ENCODE data around the gene CHRM5. TPM values are rescaled to one million over a fixed set of nuclear protein-coding genes. Genes with fewer than 3 reads are reported as not detected.

The CHRM5 gene
- total and polyA plus RNA-seq, 2 of the 8 experiments (the other 6 are each of a cell fraction or from before 2014, with no cell fraction given), result not detected

DNA sequence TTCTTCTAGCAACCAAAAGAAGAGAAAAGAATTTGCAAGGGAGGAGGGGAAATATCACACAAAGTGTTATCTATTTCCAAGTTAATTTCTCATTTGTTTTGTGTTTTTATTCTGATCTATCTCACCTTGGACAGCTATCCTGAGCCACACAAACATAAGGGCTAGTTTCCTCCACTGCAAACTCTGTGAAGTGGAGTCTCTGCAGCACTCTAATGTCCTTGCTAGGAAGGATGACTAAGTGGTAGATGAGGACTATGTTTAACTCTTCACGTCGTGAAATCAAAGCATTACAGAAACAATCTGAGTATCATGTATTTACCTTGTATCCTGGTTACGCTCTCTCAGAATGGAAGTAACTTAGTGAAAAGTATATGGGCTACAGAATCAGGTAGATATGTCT is 33.9 kb upstream of the CHRM5 start:
- Histone ChIP-seq H2BK15ac (ENCODE audit: low read length) (no peak overlapping the region), H3K23me2 (ENCODE audit: low read depth, low read length) (no peaks in the 10 kb centered on the region; the same call in 1 of the 2 replicates), H4K5ac (ENCODE audit: insufficient read length, low read depth, low read length) (no peak overlapping the region), H4K20me1 (replicated peaks in 1 of 2; ENCODE audit: control insufficient read depth in 1 of 2, insufficient read depth in 2 of 2, low read length in 2 of 2) (no peaks in the 10 kb centered on the region), H3K4me1 (replicated peaks in 1 of 4; ENCODE audit: control insufficient read depth in 3 of 4, insufficient read depth in 4 of 4, low read length in 3 of 4) (no peaks in the 10 kb centered on the region), H2AFZ (ENCODE audit: low read length) (no peak overlapping the region), H2BK5ac (ENCODE audit: low read depth, low read length) (no peak overlapping the region), H2BK120ac (replicated peaks; ENCODE audit: low read depth, low read length) (no peak overlapping the region), H3K27me3 (replicated peaks in 1 of 4; ENCODE audit: control insufficient read depth in 3 of 4, extremely low read depth in 1 of 4, insufficient read depth in 3 of 4, low read length in 3 of 4) (no peaks in the 10 kb centered on the region), H3K23ac (ENCODE audit: insufficient read length) (no peak overlapping the region), H4K8ac (ENCODE audit: extremely low read depth, insufficient read depth, low read length) (no peak overlapping the region), H3K79me1 (ENCODE audit: low read depth, low read length) (no peaks in the 10 kb centered on the region), H3K4me2 (ENCODE audit: insufficient read depth in 1 of 2, low read depth in 2 of 2, low read length in 2 of 2) (no peak overlapping the region), H2AK5ac (ENCODE audit: low read depth, low read length) (no peak overlapping the region), H4K91ac (replicated peaks; ENCODE audit: insufficient read length, low read length) (no peak overlapping the region), H2BK20ac (ENCODE audit: low read length) (no peak overlapping the region), H3K36me3 (ENCODE audit: control insufficient read depth in 2 of 4, insufficient read depth in 4 of 4, low read length in 3 of 4) (no peaks in the 10 kb centered on the region), H3K18ac (ENCODE audit: extremely low read depth, low read length) (no peak overlapping the region), H3K14ac (ENCODE audit: insufficient read length) (no peak overlapping the region), H3K9ac (replicated peaks in 1 of 4; ENCODE audit: extremely low read depth in 1 of 4, low read depth in 3 of 4, low read length in 3 of 4) (no peak overlapping the region), H3K27ac (ENCODE audit: low read depth, low read length) (no peak overlapping the region), H3K4me3 (ENCODE audit: extremely low read depth in 1 of 4, insufficient read depth in 2 of 4, low read depth in 3 of 4, low read length in 4 of 4) (no peak overlapping the region), H3K9me3 (ENCODE audit: insufficient read depth in 2 of 2, low read depth in 1 of 2, low read length in 1 of 2) (no peaks in the 10 kb centered on the region), H3K79me2 (ENCODE audit: control insufficient read depth in 1 of 2, insufficient read depth in 2 of 2, low read length in 2 of 2) (no peaks in the 10 kb centered on the region), H3K4ac (replicated peaks; ENCODE audit: insufficient read length, low read depth, low read length) (no peak overlapping the region), H2BK12ac (ENCODE audit: low read depth, low read length) (no peak overlapping the region), H3K56ac (replicated peaks; ENCODE audit: insufficient read length, low read depth, low read length) (no peak overlapping the region)
- DNase-seq (ENCODE audit: low read depth in 1 of 2, low spot score in 2 of 2), result no peak
- CTCF ChIA-PET (ENCODE audit: partially characterized antibody), result interaction anchor here (1.6 kb wide), 1 partner anchor 196 kb away, joined by 3 read pairs; no protein-coding TSS in a partner anchor
- 92% methylated on average over 3 of the region's 3 CpGs; no CpG with 5 or more reads in 1 of the 2 experiments for WGBS, 2 experiments (ENCODE audit: extremely low coverage in 1 of 2, insufficient coverage in 1 of 2, insufficient read length in 1 of 2, insufficient replicate concordance in 2 of 2, low coverage in 1 of 2, low lambda C conversion rate in 2 of 2, missing lambda C conversion rate in 1 of 2)
- FAIRE-seq, result no peak
- POLR2A ChIA-PET (ENCODE audit: partially characterized antibody), result no interaction called here
- TF ChIP-seq JUND (IDR thresholded peaks at IDR 0.05; ENCODE audit: low read length) (no peak), CREB1 (IDR thresholded peaks at IDR 0.05) (no peak), POLR2AphosphoS5 (IDR thresholded peaks at IDR 0.05; ENCODE audit: low read depth, low read length) (no peak), HDAC2 (IDR thresholded peaks at IDR 0.05; ENCODE audit: borderline replicate concordance in 1 of 2, low read depth in 2 of 2, low read length in 2 of 2) (no peak), RNF2 (IDR thresholded peaks at IDR 0.05; ENCODE audit: borderline replicate concordance, low read depth, low read length, missing control alignments, poor library complexity, severe bottlenecking) (no peak), POLR2A (IDR thresholded peaks at IDR 0.05; ENCODE audit: control extremely low read depth in 1 of 2, low read depth in 2 of 2, low read length in 2 of 2) (no peak), SP4 (IDR thresholded peaks at IDR 0.05; ENCODE audit: low read length) (no peak), POU5F1 (IDR thresholded peaks at IDR 0.05; ENCODE audit: low read depth, low read length) (no peak), BRCA1 (IDR thresholded peaks at IDR 0.05; ENCODE audit: low read depth, low read length) (no peak), TAF1 (IDR thresholded peaks at IDR 0.05; ENCODE audit: low read depth, low read length) (no peak), ATF2 (IDR thresholded peaks at IDR 0.05; ENCODE audit: low read length) (no peak)
